OCI-LY1 (cell line): ENCODE measurements around the gene ZNF670.

Experiments
- EZH2 ChIP-seq: fragments of 200-600 bp; sonication (generic), shearing (Covaris generic); IDR thresholded peaks from 2 replicates; pipeline ENCODE4 v1.8.0; 2017; ENCODE audit warnings: borderline replicate concordance, mixed run types, mild to moderate bottlenecking, antibody characterized with exemption, low read length, moderate library complexity, mixed read lengths
- TF ChIP-seq, protein P1 (sequence below): fragments of 200-600 bp; sonication (generic), shearing (Covaris generic); IDR thresholded peaks from 2 replicates; pipeline ENCODE4 v1.5.1; 2017; ENCODE audit warnings: mild to moderate bottlenecking, antibody characterized with exemption, low read length, moderate library complexity, mixed read lengths

DNA sequence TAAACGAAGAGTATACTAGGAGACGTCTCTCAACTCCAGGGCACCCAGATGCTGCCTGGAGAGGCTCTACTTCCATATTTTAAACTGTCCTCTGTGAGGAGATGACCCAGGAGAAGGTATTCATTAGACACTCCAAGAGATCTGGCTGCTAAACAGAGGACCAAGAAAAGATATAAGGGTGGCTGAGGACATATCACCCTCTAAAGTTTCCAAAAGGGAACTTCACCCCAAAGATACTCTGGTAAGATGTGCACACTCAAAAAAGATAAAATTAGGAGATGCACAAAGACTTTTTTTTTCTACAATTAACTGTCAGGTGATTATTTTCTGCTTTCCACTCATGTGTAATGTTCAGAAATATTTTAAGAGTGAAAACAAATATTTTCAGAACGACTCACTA lies 1.4 kb downstream of the ZNF670 start:
- TF ChIP-seq, protein P1, sequence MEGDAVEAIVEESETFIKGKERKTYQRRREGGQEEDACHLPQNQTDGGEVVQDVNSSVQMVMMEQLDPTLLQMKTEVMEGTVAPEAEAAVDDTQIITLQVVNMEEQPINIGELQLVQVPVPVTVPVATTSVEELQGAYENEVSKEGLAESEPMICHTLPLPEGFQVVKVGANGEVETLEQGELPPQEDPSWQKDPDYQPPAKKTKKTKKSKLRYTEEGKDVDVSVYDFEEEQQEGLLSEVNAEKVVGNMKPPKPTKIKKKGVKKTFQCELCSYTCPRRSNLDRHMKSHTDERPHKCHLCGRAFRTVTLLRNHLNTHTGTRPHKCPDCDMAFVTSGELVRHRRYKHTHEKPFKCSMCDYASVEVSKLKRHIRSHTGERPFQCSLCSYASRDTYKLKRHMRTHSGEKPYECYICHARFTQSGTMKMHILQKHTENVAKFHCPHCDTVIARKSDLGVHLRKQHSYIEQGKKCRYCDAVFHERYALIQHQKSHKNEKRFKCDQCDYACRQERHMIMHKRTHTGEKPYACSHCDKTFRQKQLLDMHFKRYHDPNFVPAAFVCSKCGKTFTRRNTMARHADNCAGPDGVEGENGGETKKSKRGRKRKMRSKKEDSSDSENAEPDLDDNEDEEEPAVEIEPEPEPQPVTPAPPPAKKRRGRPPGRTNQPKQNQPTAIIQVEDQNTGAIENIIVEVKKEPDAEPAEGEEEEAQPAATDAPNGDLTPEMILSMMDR, result no peak
- no peak for TF ChIP-seq EZH2
